GM12873 (cell line): ENCODE measurements around the gene HDHD5.

ENCODE experiments used
- CTCF ChIP-seq: IDR thresholded peaks from 2 replicates; pipeline ENCODE4 v1.5.1; 2012; ENCODE audit warnings: low read depth, mild to moderate bottlenecking, moderate library complexity, low read length, control low read depth; ENCODE audit not compliant: insufficient read depth; ENCODE audit errors: missing control alignments

The HDHD5 gene

GRCh38 chr22:17152971-17153370 is 6.1 kb downstream of the HDHD5 start:
- TF ChIP-seq CTCF = no peak

GRCh38 chr22:17152340-17152739 is 6.7 kb downstream of the HDHD5 start:
- TF ChIP-seq CTCF = no peak

- TF ChIP-seq CTCF = no peak
Measured at GRCh38 chr22:17149076-17149815, 9.8 kb downstream of the HDHD5 start.

- no peak for TF ChIP-seq CTCF
Measured at GRCh38 chr22:17145021-17145680, 13.9 kb downstream of the HDHD5 start.

- TF ChIP-seq CTCF = no peak
Measured at GRCh38 chr22:17143826-17144225, 15.3 kb downstream of the HDHD5 start.

GRCh38 chr22:17143101-17143500 is 16.0 kb downstream of the HDHD5 start:
- no peak for TF ChIP-seq CTCF

- no peak for TF ChIP-seq CTCF
Measured at GRCh38 chr22:17140826-17141766, 18.0 kb downstream of the HDHD5 start.
